Dedifferentiated amniotic fluid mesenchymal stem cell (primary cell): ENCODE measurements around the gene AMDHD1.

Source experiments
- DNase-seq: peaks from one replicate; pipeline ENCODE4 v3.0.0-alpha.2; 2016; ENCODE audit errors: extremely low spot score

AMDHD1 gene

GRCh38 chr12:95996034-95996658, 53.0 kb downstream of the AMDHD1 start, which contains the start of gene HAL:
HAL (minus strand) TSS chr12:95996344; CDS start chr12:95995910, 434 bp downstream.
- peak; percentile 12 for DNase-seq

GRCh38 chr12:95997276-95997675, 54.1 kb downstream of the AMDHD1 start:
- no peak for DNase-seq

- DNase-seq: no peak
Observed at GRCh38 chr12:95997911-95998510, 54.9 kb downstream of the AMDHD1 start.

GRCh38 chr12:95998611-95999286, 55.6 kb downstream of the AMDHD1 start:
- DNase-seq: peak; percentile 54

GRCh38 chr12:95999484-95999883, 56.4 kb downstream of the AMDHD1 start:
- DNase-seq: no peak

GRCh38 chr12:96000858-96001257, 57.7 kb downstream of the AMDHD1 start:
- no peak for DNase-seq

- no peak for DNase-seq
Observed at GRCh38 chr12:96006727-96007126, 63.6 kb downstream of the AMDHD1 start.

GRCh38 chr12:96007729-96008128, 64.6 kb downstream of the AMDHD1 start:
- no peak for DNase-seq

- no peak for DNase-seq
Observed at GRCh38 chr12:96014943-96015599, 71.9 kb downstream of the AMDHD1 start.

GRCh38 chr12:96015672-96016071, 72.5 kb downstream of the AMDHD1 start:
- DNase-seq: no peak
